Epithelial cell of proximal tubule (primary cell): ENCODE results near the gene PCGF1. TPM values are rescaled to one million over a fixed set of nuclear protein-coding genes. Genes with fewer than 3 reads are reported as not detected.
A peak's percentile ranks its signal among the peaks of the same experiment; 100 is the strongest.

Experiments
- DNase-seq: peaks from one replicate; pipeline ENCODE4 v3.0.0-alpha.2; 2011; ENCODE audit warnings: low read depth
- H3K4me3 ChIP-seq: 2 replicates; pipeline ENCODE4 v1.5.1; 2011; ENCODE audit warnings: low read depth, mild to moderate bottlenecking, low read length
- total RNA-seq: library from RNA; depleted of rRNA; stranded (reverse); fragments of >200 nt; gene quantifications from 2 replicates; pipeline ENCODE4 v1.2.3, GENCODE V29; 2015
- TF ChIP-seq, protein P1 (sequence below): conservative IDR thresholded peaks from 2 replicates; pipeline ENCODE4 v1.5.1; 2012; ENCODE audit warnings: low read depth, mild to moderate bottlenecking, low read length

The PCGF1 gene
- total RNA-seq, 1 donor from 2014 or later = 16.3 TPM

DNA sequence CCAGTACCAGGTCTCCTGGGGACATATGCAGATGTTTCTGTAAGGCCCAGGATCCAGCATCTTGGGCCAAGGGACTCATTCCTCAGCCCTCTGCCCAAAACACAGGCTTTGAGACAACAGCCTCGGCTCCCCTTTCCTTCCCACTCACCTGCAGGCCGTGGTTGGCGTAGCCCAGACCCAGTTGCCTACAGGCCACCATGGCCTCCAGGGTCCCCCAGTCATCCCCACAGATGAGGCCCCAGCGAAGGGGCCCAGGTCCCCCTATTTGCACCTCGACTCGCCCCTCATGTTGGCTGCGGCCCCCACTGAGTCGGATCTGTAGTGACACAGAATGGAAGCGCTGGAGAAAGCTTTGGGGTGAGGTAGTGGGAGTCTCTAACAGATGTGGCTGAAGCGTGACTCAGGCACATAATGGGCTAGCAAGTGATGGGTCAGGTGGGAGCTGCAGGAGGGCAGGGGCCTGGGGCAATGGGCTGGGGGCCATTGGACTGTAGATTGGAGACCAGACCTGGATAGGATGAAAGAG is 28.0 kb upstream of the PCGF1 start:
- TF ChIP-seq, protein P1, sequence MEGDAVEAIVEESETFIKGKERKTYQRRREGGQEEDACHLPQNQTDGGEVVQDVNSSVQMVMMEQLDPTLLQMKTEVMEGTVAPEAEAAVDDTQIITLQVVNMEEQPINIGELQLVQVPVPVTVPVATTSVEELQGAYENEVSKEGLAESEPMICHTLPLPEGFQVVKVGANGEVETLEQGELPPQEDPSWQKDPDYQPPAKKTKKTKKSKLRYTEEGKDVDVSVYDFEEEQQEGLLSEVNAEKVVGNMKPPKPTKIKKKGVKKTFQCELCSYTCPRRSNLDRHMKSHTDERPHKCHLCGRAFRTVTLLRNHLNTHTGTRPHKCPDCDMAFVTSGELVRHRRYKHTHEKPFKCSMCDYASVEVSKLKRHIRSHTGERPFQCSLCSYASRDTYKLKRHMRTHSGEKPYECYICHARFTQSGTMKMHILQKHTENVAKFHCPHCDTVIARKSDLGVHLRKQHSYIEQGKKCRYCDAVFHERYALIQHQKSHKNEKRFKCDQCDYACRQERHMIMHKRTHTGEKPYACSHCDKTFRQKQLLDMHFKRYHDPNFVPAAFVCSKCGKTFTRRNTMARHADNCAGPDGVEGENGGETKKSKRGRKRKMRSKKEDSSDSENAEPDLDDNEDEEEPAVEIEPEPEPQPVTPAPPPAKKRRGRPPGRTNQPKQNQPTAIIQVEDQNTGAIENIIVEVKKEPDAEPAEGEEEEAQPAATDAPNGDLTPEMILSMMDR = no peak
- DNase-seq = no peak
- H3K4me3 ChIP-seq = no peak overlapping the region

DNA sequence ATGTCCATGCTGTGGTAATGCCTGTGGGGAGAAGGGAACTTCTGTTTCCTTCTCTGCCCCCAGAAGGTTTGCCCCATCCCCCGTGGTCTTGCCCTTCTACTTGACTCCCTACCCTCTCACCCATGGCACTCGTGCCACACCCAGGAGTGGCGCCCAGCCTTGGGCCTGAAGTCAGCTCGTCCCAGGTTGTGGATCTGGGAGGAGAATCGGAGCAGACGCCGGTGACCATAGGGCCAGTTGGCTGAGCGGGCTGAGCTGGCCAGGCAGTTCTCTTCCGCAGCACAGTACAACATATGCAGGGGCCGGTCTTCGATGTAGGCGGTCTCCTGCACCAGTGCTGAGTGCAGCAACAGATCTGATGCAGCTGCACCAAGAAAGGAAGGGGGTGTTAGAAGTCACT is 26.9 kb upstream of the PCGF1 start:
- no peak overlapping the region for H3K4me3 ChIP-seq
- TF ChIP-seq, protein P1 = no peak
- DNase-seq = no peak

DNA sequence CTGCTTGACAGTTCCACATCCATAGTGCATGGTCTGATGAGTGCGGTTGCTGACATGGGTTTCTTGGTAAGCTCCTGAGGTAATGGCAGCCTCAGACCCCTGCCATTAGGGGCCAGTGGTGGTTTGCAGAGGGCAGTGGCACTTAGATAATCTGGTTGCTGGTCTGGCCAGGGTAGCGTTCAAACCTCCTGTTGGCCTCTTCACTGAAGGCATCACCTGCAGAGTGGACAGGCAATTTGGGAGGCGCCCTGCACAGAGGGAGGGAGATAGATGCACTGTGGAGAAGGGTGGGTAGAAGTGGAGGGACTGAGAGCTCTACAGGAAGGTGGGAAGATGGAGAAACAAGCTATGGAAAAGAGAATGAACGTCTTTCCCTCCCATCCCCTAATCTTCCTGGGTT is 26.0 kb upstream of the PCGF1 start:
- TF ChIP-seq, protein P1 = no peak
- no peak overlapping the region for H3K4me3 ChIP-seq
- DNase-seq = no peak

DNA sequence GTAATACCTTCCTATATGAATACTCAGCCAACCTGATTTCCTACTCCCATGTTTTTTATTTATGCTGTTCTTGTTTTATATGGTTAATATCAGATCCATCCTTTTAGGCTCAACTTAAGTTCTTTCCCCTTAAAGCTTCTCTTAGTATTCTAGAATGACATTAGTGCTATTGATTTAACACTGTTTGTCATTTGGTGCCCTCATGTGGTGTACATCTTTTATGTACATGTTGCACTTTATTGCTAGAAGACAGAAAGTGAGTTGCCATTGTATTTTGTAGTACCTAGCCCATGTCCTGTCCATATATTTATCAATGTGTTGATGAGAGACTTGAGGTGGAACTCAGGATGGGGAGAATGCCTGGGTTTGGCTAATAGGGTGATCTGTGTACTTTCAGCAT is 24.7 kb upstream of the PCGF1 start:
- no peak for DNase-seq
- H3K4me3 ChIP-seq = no peak overlapping the region
- TF ChIP-seq, protein P1 = peak; percentile 41

DNA sequence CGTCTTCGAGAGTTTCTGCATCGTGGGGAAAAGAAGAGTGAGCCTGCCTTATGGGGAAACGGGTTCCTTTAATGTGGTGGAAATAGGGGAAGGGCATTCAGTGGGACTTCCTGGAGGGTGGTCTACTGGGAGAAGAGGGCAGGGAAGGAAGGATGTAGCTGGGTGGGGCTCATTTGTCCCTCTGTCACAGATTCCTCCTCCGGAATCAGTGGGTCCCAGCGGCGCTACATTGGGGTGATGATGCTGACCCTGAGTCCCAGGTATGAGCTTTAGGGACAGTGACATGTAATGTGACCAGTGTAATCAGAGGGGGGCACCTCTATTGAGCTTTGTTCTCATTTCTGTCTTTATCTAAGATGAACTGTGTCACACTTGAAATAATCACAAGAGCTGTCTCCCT is 24.2 kb upstream of the PCGF1 start:
- DNase-seq = no peak
- TF ChIP-seq, protein P1 = no peak
- H3K4me3 ChIP-seq = no peak overlapping the region

DNA sequence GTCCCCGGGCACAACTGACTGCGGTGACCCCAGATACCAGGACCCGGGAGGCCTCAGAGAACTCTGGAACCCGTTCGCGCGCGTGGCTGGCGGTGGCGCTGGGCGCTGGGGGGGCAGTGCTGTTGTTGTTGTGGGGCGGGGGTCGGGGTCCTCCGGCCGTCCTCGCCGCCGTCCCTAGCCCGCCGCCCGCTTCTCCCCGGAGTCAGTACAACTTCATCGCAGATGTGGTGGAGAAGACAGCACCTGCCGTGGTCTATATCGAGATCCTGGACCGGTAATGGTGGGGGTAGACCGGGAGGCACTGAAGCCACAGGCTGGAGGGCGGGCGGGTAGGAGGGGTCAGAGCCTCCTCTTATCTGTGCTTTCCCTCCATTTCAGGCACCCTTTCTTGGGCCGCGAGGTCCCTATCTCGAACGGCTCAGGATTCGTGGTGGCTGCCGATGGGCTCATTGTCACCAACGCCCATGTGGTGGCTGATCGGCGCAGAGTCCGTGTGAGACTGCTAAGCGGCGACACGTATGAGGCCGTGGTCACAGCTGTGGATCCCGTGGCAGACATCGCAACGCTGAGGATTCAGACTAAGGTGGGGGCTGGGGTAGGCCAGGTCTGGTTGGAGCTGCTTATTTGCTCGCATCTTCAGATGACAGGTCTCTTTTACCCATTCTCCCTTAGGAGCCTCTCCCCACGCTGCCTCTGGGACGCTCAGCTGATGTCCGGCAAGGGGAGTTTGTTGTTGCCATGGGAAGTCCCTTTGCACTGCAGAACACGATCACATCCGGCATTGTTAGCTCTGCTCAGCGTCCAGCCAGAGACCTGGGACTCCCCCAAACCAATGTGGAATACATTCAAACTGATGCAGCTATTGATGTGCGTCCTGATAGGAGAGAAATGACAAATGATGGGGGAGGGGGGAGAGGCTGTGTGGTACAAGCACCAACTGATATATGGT is 23.0 kb upstream of the PCGF1 start:
- no peak for DNase-seq
- peak overlapping the region; percentile 99 for H3K4me3 ChIP-seq
- TF ChIP-seq, protein P1 = no peak
